ENCODE results near the gene WDR36. TPM values are rescaled to one million over a fixed set of nuclear protein-coding genes. Genes with fewer than 3 reads are reported as not detected.

WDR36 gene
- total and polyA plus RNA-seq, 2 of the 13 experiments (the other 11 are each of a cell fraction or from before 2014, with no cell fraction given), result 18.2 to 40.6 TPM

DNA sequence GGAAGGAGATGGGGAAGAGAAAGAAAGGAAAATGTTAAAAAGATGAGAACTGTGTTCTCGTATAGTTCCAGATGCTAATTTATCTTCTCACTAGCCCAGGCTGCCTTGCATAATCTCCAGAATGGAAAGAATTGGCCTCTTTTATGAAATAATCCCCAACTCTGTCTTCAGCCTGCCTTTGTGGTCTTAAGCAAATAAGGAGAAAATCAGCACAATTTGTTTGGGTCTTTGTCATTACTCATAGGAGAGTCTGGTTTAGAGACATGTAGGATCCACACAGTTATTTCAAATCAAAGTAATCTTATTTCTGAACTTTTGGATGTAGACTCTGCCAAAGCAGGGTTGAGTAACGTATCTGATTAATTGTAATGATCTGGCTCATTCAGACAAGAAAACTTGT, 81.3 kb downstream of the WDR36 start:
- Histone ChIP-seq H3K9ac (ENCODE audit: insufficient read depth, low read depth, low read length) (no peak overlapping the region), H3K9me3 (ENCODE audit: low read length) (no peaks in the 10 kb centered on the region), H3K27ac (ENCODE audit: extremely low read length, insufficient read depth, low read length) (no peak overlapping the region), H3K4me2 (ENCODE audit: low read depth, low read length) (no peak overlapping the region), H2AFZ (ENCODE audit: low read length) (no peak overlapping the region), H3K27me3 (ENCODE audit: control insufficient read depth in 1 of 2, insufficient read depth in 2 of 2, low read length in 2 of 2) (no peaks in the 10 kb centered on the region), H3K79me2 (ENCODE audit: insufficient read depth, low read length) (no peaks in the 10 kb centered on the region), H4K20me1 (ENCODE audit: insufficient read depth, low read length) (no peaks in the 10 kb centered on the region), H3K36me3 (replicated peaks in 1 of 2; ENCODE audit: control insufficient read depth in 1 of 2, insufficient read depth in 2 of 2, low read length in 2 of 2) (no peaks in the 10 kb centered on the region), H3K4me1 (ENCODE audit: insufficient read depth, low read length) (no peaks in the 10 kb centered on the region), H3K4me3 (replicated peaks in 1 of 3; ENCODE audit: insufficient read depth in 1 of 3, low read depth in 2 of 3, low read length in 3 of 3) (no peak overlapping the region)
- intact Hi-C loops (cut with micrococcal nuclease; ENCODE audit: unreplicated experiment) (no loop called here), in situ Hi-C loops (cut with HindIII; ENCODE audit: extremely low pct_ligation_motif_present, low pct_unique_long_range_greater_than_20kb) (loop anchor here (25.0 kb wide), 1 partner anchor 314 kb away; no protein-coding TSS in a partner anchor)
- CTCF ChIA-PET (ENCODE audit: low intra/inter-chr PET ratio, low total read pairs), result no interaction called here
- ATAC-seq, result no peak
- 6% methylated on average over 2 of the region's 2 CpGs for WGBS (ENCODE audit: low lambda C conversion rate)
- POLR2A ChIA-PET, result no interaction called here
- TF ChIP-seq ZNF670 (CRISPR knock-in tag; IDR thresholded peaks at IDR 0.05; ENCODE audit: borderline replicate concordance) (no peak), ZMYM2 (CRISPR knock-in tag; IDR thresholded peaks at IDR 0.05) (no peak), DPF2 (CRISPR knock-in tag; IDR thresholded peaks at IDR 0.05; ENCODE audit: borderline replicate concordance, low read depth) (no peak), ZMYM3 (CRISPR knock-in tag; IDR thresholded peaks at IDR 0.05) (no peak), PCBP2 (optimal IDR thresholded peaks at IDR 0.05; ENCODE audit: low read depth, low read length, poor library complexity, severe bottlenecking) (no peak), ZNF720 (CRISPR knock-in tag; IDR thresholded peaks at IDR 0.05) (no peak)
- FAIRE-seq, result no peak
- DNase-seq (ENCODE audit: low spot score), result no peak
- no TSS peak for BruUV-seq (replicated peaks)

Other genes with a start within 250 kb of the WDR36 start
- gene TSLP, start 20.6 kb upstream of the WDR36 start, total RNA-seq (2016; rRNA removed; fragmentation: Illumina TruSeq; extraction: Trizol), result not detected in 2 replicates
- gene TSLP, start 20.6 kb upstream of the WDR36 start, polyA plus RNA-seq (2011; rRNA removed), result not detected in 2 replicates
- gene CAMK4, start 132.0 kb downstream of the WDR36 start, total RNA-seq (2016; rRNA removed; fragmentation: Illumina TruSeq; extraction: Trizol), result not detected in 2 replicates
- gene CAMK4, start 132.0 kb downstream of the WDR36 start, polyA plus RNA-seq (2011; rRNA removed), result not detected in 2 replicates